Non-pigmented ciliary epithelial cell (primary cell): ENCODE measurements around the gene GPR84.
"Not testable (repeated sequence)": the region's sequence is repeated elsewhere in the genome, so short reads cannot be mapped to it uniquely, and the experiment has no call there.

Experiments
- DNase-seq: peaks from one replicate; pipeline ENCODE4 v3.0.0-alpha.2; 2010; ENCODE audit warnings: low read depth

The GPR84 gene

GRCh38 chr12:54355104-54355815, 9.0 kb downstream of the GPR84 start:
- no peak for DNase-seq

GRCh38 chr12:54354271-54354670, 10.0 kb downstream of the GPR84 start:
- not testable (repeated sequence) for DNase-seq

GRCh38 chr12:54352891-54353874, 11.1 kb downstream of the GPR84 start:
- no peak for DNase-seq

- no peak for DNase-seq
Observed at GRCh38 chr12:54352022-54352531, 12.2 kb downstream of the GPR84 start.

- DNase-seq = no peak
Observed at GRCh38 chr12:54351341-54351740, 12.9 kb downstream of the GPR84 start.

GRCh38 chr12:54350743-54351142, 13.5 kb downstream of the GPR84 start:
- no peak for DNase-seq

GRCh38 chr12:54349679-54350078, 14.6 kb downstream of the GPR84 start:
- no peak for DNase-seq

GRCh38 chr12:54349036-54349435, 15.2 kb downstream of the GPR84 start:
- no peak for DNase-seq

- no peak for DNase-seq
Observed at GRCh38 chr12:54341378-54342300, 22.6 kb downstream of the GPR84 start.

- DNase-seq = no peak
Observed at GRCh38 chr12:54340846-54341245, 23.4 kb downstream of the GPR84 start.

GRCh38 chr12:54338698-54339296, 25.5 kb downstream of the GPR84 start:
- no peak for DNase-seq

- no peak for DNase-seq
Observed at GRCh38 chr12:54337854-54338650, 26.2 kb downstream of the GPR84 start.

GRCh38 chr12:54337280-54337842, 26.9 kb downstream of the GPR84 start:
- no peak for DNase-seq

- no peak for DNase-seq
Observed at GRCh38 chr12:54333420-54334034, 30.8 kb downstream of the GPR84 start.

- DNase-seq = no peak
Observed at GRCh38 chr12:54331461-54331860, 32.8 kb downstream of the GPR84 start.

- no peak for DNase-seq
Observed at GRCh38 chr12:54330442-54330841, 33.8 kb downstream of the GPR84 start.

GRCh38 chr12:54329759-54330158, 34.5 kb downstream of the GPR84 start:
- DNase-seq = no peak

- no peak for DNase-seq
Observed at GRCh38 chr12:54328595-54329337, 35.5 kb downstream of the GPR84 start.
